ENCODE results near the gene GSK3B.

The GSK3B gene

GRCh38 chr3:119809249-119810017 lies 284.8 kb downstream of the GSK3B start:
- H3K4me3 ChIP-seq (ENCODE audit: low read depth, low read length), result no peak overlapping the region
- no peak for TF ChIP-seq CTCF (IDR thresholded peaks at IDR 0.05; ENCODE audit: low read depth, low read length)
- no peaks in the 10 kb centered on the region for H3K36me3 ChIP-seq
- H3K4me1 ChIP-seq, result no peaks in the 10 kb centered on the region
- H3K27me3 ChIP-seq, result no peaks in the 10 kb centered on the region
- no peak for DNase-seq
- no peaks in the 10 kb centered on the region for H3K9me3 ChIP-seq

GRCh38 chr3:119808843-119809242 lies 285.4 kb downstream of the GSK3B start:
- Histone ChIP-seq H3K9me3 (no peaks in the 10 kb centered on the region), H3K27me3 (no peaks in the 10 kb centered on the region), H3K4me3 (ENCODE audit: low read depth, low read length) (no peak overlapping the region), H3K4me1 (no peaks in the 10 kb centered on the region), H3K36me3 (no peaks in the 10 kb centered on the region)
- TF ChIP-seq CTCF (IDR thresholded peaks at IDR 0.05; ENCODE audit: low read depth, low read length), result no peak
- DNase-seq, result no peak

- Histone ChIP-seq H3K27me3 (no peaks in the 10 kb centered on the region), H3K9me3 (no peaks in the 10 kb centered on the region), H3K4me1 (no peaks in the 10 kb centered on the region), H3K36me3 (no peaks in the 10 kb centered on the region), H3K4me3 (ENCODE audit: low read depth, low read length) (no peak overlapping the region)
- TF ChIP-seq CTCF (IDR thresholded peaks at IDR 0.05; ENCODE audit: low read depth, low read length), result no peak
- no peak for DNase-seq
Measured at GRCh38 chr3:119808244-119808643, 286.0 kb downstream of the GSK3B start.

- no peaks in the 10 kb centered on the region for H3K36me3 ChIP-seq
- no peaks in the 10 kb centered on the region for H3K4me1 ChIP-seq
- no peak overlapping the region for H3K4me3 ChIP-seq (ENCODE audit: low read depth, low read length)
- TF ChIP-seq CTCF (IDR thresholded peaks at IDR 0.05; ENCODE audit: low read depth, low read length), result no peak
- H3K27me3 ChIP-seq, result peaks cover 10% of the 10 kb centered on the region; the same call in 1 of the 2 replicates
- DNase-seq, result no peak
- H3K9me3 ChIP-seq, result no peaks in the 10 kb centered on the region
Measured at GRCh38 chr3:119800844-119801243, 293.4 kb downstream of the GSK3B start.

- no peaks in the 10 kb centered on the region for H3K36me3 ChIP-seq
- no peak overlapping the region for H3K4me3 ChIP-seq (ENCODE audit: low read depth, low read length)
- no peak for DNase-seq
- no peaks in the 10 kb centered on the region for H3K9me3 ChIP-seq
- TF ChIP-seq CTCF (IDR thresholded peaks at IDR 0.05; ENCODE audit: low read depth, low read length), result no peak
- H3K27me3 ChIP-seq, result peaks cover 10% of the 10 kb centered on the region; the same call in 1 of the 2 replicates
- no peaks in the 10 kb centered on the region for H3K4me1 ChIP-seq
Measured at GRCh38 chr3:119796785-119797184, 297.5 kb downstream of the GSK3B start.

- TF ChIP-seq CTCF (IDR thresholded peaks at IDR 0.05; ENCODE audit: low read depth, low read length), result no peak
- H3K9me3 ChIP-seq, result no peaks in the 10 kb centered on the region
- no peaks in the 10 kb centered on the region for H3K4me1 ChIP-seq
- H3K36me3 ChIP-seq, result no peaks in the 10 kb centered on the region
- peaks cover 10% of the 10 kb centered on the region; the same call in 1 of the 2 replicates for H3K27me3 ChIP-seq
- H3K4me3 ChIP-seq (ENCODE audit: low read depth, low read length), result no peak overlapping the region
- no peak for DNase-seq
Measured at GRCh38 chr3:119796368-119796767, 297.9 kb downstream of the GSK3B start.

Measured in BE2C (cell line).